Calu3 (cell line): ENCODE results near the gene HYCC1. TPM values are rescaled to one million over a fixed set of nuclear protein-coding genes. Genes with fewer than 3 reads are reported as not detected.
"Not testable (repeated sequence)": the region's sequence is repeated elsewhere in the genome, so short reads cannot be mapped to it uniquely, and the experiment has no call there.

Experiments used
- BruUV-seq: library from RNA; stranded (reverse); fragments of 400-500 nt; replicated peaks from 2 replicates; lab custom pipeline; 2021; lab: Mats Ljungman, UMichigan
- CTCF ChIA-PET: fragments of 300-600 bp; sonication (Branson Sonifier 250); formaldehyde crosslinking; loops from one replicate; lab custom pipeline; 2022; ENCODE audit warnings: antibody characterized with exemption; lab: Charles Lee
- DNase-seq: peaks from one replicate; pipeline ENCODE4 v3.0.0; 2022
- H3K27ac Mint-ChIP-seq: one replicate; pipeline ENCODE4 v1.8.0; 2022; ENCODE audit warnings: mixed read lengths; ENCODE audit not compliant: unreplicated experiment
- H3K27me3 Mint-ChIP-seq: one replicate; pipeline ENCODE4 v1.8.0; 2022; ENCODE audit warnings: mixed read lengths; ENCODE audit not compliant: unreplicated experiment
- H3K36me3 Mint-ChIP-seq: one replicate; pipeline ENCODE4 v1.8.0; 2022; ENCODE audit warnings: mild to moderate bottlenecking, moderate library complexity, mixed read lengths; ENCODE audit not compliant: insufficient read depth, unreplicated experiment
- H3K4me1 Mint-ChIP-seq: one replicate; pipeline ENCODE4 v1.8.0; 2022; ENCODE audit warnings: mild to moderate bottlenecking, low read depth, mixed read lengths; ENCODE audit not compliant: unreplicated experiment
- H3K4me3 Mint-ChIP-seq: one replicate; pipeline ENCODE4 v1.8.0; 2022; ENCODE audit warnings: mild to moderate bottlenecking, low read depth, moderate library complexity, mixed read lengths; ENCODE audit not compliant: unreplicated experiment
- H3K9me3 Mint-ChIP-seq: one replicate; pipeline ENCODE4 v1.8.0; 2022; ENCODE audit warnings: low read depth, mixed read lengths; ENCODE audit not compliant: unreplicated experiment
- intact Hi-C: fragments of 100-400 bp; cut with micrococcal nuclease; formaldehyde crosslinking; loops from one replicate; pipeline ENCODE4 v1.10.0; 2022; ENCODE audit not compliant: unreplicated experiment
- total RNA-seq: library from RNA; stranded (reverse); gene quantifications from 2 replicates; pipeline ENCODE4 v1.2.3, GENCODE V29; 2022
- TF ChIP-seq, protein P1 (sequence below): fragments of 200-600 bp; IDR thresholded peaks from one replicate; pipeline ENCODE4 v1.8.0; 2022; ENCODE audit warnings: antibody characterized with exemption; ENCODE audit not compliant: unreplicated experiment

HYCC1 gene
- total RNA-seq, 1 experiment from 2014 or later = 12.7 TPM

DNA sequence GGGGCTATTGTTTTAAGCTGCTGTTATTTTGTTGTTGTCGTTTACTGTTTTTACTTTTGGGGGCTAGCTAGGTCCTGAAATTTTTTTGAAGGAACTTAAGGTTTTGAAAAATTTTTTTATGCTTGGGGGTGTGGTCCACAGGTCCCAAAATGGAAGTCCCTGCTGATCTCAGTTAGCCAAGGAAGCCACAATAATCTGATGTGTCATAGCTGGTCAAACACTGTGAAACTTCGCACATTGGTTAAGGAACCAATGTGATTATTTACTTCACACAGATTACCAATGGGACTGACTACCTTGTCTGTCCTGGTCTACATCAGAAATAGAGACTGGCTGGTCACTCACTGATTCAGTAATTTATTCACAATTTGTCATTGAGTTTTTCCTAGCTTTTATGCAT, 29.5 kb upstream of the HYCC1 start:
- Mint-ChIP-seq H3K9me3 (no peaks in the 10 kb centered on the region), H3K36me3 (no peaks in the 10 kb centered on the region), H3K4me1 (no peaks in the 10 kb centered on the region), H3K4me3 (no peak overlapping the region), H3K27me3 (no peaks in the 10 kb centered on the region), H3K27ac (no peak overlapping the region)
- no peak for DNase-seq
- intact Hi-C loops = no loop called here
- no TSS peak for BruUV-seq
- CTCF ChIA-PET = interaction anchor here (0.5 to 1.5 kb wide), 7 partner anchors 10 to 249 kb away, joined by 3 to 5 read pairs (median 3); no protein-coding TSS in a partner anchor
- TF ChIP-seq, protein P1, sequence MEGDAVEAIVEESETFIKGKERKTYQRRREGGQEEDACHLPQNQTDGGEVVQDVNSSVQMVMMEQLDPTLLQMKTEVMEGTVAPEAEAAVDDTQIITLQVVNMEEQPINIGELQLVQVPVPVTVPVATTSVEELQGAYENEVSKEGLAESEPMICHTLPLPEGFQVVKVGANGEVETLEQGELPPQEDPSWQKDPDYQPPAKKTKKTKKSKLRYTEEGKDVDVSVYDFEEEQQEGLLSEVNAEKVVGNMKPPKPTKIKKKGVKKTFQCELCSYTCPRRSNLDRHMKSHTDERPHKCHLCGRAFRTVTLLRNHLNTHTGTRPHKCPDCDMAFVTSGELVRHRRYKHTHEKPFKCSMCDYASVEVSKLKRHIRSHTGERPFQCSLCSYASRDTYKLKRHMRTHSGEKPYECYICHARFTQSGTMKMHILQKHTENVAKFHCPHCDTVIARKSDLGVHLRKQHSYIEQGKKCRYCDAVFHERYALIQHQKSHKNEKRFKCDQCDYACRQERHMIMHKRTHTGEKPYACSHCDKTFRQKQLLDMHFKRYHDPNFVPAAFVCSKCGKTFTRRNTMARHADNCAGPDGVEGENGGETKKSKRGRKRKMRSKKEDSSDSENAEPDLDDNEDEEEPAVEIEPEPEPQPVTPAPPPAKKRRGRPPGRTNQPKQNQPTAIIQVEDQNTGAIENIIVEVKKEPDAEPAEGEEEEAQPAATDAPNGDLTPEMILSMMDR = no peak

DNA sequence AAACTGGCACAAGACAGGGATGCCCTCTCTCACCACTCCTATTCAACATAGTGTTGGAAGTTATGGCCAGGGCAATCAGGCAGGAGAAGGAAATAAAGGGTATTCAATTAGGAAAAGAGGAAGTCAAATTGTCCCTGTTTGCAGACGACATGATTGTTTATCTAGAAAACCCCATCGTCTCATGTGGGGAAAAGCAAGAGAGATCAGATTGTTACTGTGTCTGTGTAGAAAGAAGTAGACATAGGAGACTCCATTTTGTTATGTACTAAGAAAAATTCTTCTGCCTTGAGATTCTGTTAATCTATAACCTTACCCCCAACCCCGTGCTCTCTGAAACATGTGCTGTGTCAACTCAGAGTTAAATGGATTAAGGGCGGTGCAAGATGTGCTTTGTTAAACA, 25.7 kb upstream of the HYCC1 start:
- H3K9me3 Mint-ChIP-seq, H3K27ac Mint-ChIP-seq, DNase-seq, H3K4me1 Mint-ChIP-seq, CTCF ChIA-PET, intact Hi-C loops, H3K4me3 Mint-ChIP-seq, H3K36me3 Mint-ChIP-seq, BruUV-seq: not testable (repeated sequence)
- peaks cover 11% of the 10 kb centered on the region for H3K27me3 Mint-ChIP-seq

DNA sequence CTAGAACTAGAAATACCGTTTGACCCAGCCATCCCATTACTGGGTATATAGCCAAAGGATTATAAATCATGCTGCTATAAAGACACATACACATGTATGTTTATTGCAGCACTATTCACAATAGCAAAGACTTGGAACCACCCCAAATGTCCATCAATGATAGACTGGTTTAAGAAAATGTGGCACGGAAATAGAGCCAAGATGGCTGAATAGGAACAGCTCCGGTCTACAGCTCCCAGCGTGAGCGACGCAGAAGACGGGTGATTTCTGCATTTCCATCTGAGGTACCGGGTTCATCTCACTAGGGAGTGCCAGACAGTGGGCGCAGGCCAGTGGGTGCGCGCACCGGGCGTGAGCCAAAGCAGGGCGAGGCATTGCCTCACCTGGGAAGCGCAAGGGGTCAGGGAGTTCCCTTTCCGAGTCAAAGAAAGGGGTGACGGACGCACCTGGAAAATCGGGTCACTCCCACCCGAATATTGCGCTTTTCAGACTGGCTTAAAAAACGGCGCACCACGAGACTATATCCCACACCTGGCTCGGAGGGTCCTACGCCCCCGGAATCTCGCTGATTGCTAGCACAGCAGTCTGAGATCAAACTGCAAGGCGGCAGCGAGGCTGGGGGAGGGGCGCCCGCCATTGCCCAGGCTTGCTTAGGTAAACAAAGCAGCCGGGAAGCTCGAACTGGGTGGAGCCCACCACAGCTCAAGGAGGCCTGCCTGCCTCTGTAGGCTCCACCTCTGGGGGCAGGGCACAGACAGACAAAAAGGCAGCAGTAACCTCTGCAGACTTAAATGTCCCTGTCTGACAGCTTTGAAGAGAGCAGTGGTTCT, 21.8 kb upstream of the HYCC1 start:
- H3K9me3 Mint-ChIP-seq, intact Hi-C loops, DNase-seq, CTCF ChIA-PET, H3K27ac Mint-ChIP-seq, H3K4me1 Mint-ChIP-seq, H3K36me3 Mint-ChIP-seq, H3K4me3 Mint-ChIP-seq, BruUV-seq: not testable (repeated sequence)
- peaks cover 39% of the 10 kb centered on the region for H3K27me3 Mint-ChIP-seq

DNA sequence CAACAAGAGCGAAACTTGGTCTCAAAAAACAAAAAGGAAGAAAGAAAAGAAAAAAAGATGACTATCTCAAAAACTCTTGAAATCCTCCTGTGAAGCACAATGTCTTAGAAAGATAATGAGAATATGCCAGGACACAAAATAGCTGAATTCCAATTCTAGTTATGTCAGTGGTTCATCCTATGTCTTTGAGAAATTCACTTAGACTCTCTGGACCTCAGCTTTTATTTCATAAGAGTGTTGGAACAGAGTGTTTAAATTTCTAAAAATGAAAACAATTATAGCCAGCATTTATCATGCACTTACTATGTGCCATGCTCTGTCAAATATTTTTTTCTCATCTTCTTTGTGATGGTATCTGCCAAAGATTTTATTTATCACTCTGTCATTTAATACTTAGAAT, 13.3 kb upstream of the HYCC1 start:
- H3K4me3 Mint-ChIP-seq = no peak overlapping the region
- CTCF ChIA-PET = no interaction called here
- no peaks in the 10 kb centered on the region for H3K9me3 Mint-ChIP-seq
- intact Hi-C loops = no loop called here
- peaks cover 28% of the 10 kb centered on the region for H3K27me3 Mint-ChIP-seq
- no peaks in the 10 kb centered on the region for H3K36me3 Mint-ChIP-seq
- H3K4me1 Mint-ChIP-seq = peaks cover 6% of the 10 kb centered on the region
- TF ChIP-seq, protein P1 = no peak
- no TSS peak for BruUV-seq
- no peak for DNase-seq
- no peak overlapping the region for H3K27ac Mint-ChIP-seq

DNA sequence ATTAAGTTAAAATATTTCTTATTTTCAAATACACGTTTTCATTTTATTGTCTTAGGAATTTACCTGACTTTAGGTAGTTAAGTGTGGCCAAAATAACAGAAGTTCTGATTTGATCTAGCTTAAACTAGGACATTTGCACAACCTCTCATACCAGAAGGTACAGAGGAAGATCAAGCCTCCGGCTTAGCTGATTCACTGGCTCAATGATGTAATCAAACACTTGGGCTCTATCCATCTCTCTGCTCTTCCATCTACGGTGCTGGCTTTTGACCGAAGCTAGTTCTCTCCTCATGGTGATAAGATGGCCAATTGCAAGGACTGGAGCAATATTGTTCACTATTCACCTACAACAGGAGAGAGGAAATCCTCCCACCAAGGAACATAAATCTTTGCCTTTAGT, 12.2 kb upstream of the HYCC1 start:
- intact Hi-C loops = no loop called here
- no peaks in the 10 kb centered on the region for H3K36me3 Mint-ChIP-seq
- peaks cover 25% of the 10 kb centered on the region for H3K27me3 Mint-ChIP-seq
- TF ChIP-seq, protein P1 = no peak
- H3K9me3 Mint-ChIP-seq = no peaks in the 10 kb centered on the region
- H3K27ac Mint-ChIP-seq = no peak overlapping the region
- H3K4me1 Mint-ChIP-seq = peaks cover 16% of the 10 kb centered on the region
- no peak for DNase-seq
- CTCF ChIA-PET = no interaction called here
- BruUV-seq = no TSS peak
- no peak overlapping the region for H3K4me3 Mint-ChIP-seq
